ENCODE measurements around the gene SCARF2. TPM values are rescaled to one million over a fixed set of nuclear protein-coding genes. Genes with fewer than 3 reads are reported as not detected.
"Not testable (repeated sequence)": the region's sequence is repeated elsewhere in the genome, so short reads cannot be mapped to it uniquely, and the experiment has no call there.

SCARF2 gene
- total RNA-seq, 4 donors from 2014 or later: 28.4 to 72.0 (median 53.1) TPM

GRCh38 chr22:20378110-20378509, 59.5 kb downstream of the SCARF2 start:
- Histone ChIP-seq H3K4me1 (no peaks in the 10 kb centered on the region), H3K27me3 (peaks cover 0 to 5% of the 10 kb centered on the region in 2 donors), H3K27ac (no peak overlapping the region), H3K4me3 (no peak overlapping the region), H3K36me3 (no peaks in the 10 kb centered on the region), H3K9me3 (no peaks in the 10 kb centered on the region)
- WGBS, 2 donors: 80 to 83% methylated on average over 4 of the region's 4 CpGs
- TF ChIP-seq EP300 (IDR thresholded peaks at IDR 0.05) (no peak), POLR2A (IDR thresholded peaks at IDR 0.05) (no peak), CTCF (IDR thresholded peaks at IDR 0.05) (no peak)
- DNase-seq (ENCODE audit: low spot score in 2 of 2): no peak

- not testable (repeated sequence) for H3K36me3 ChIP-seq; H3K4me3 ChIP-seq; H3K27me3 ChIP-seq; H3K9me3 ChIP-seq; H3K4me1 ChIP-seq; H3K27ac ChIP-seq; DNase-seq (ENCODE audit: low spot score in 2 of 2)
- 93 to 96% methylated on average over 11 of the region's 11 CpGs for WGBS, 2 donors
Observed at GRCh38 chr22:20376983-20377382, 60.6 kb downstream of the SCARF2 start.

GRCh38 chr22:20376281-20376680, 61.3 kb downstream of the SCARF2 start:
- WGBS, 2 donors: 89 to 94% methylated on average over 8 of the region's 8 CpGs
- DNase-seq (ENCODE audit: low spot score in 2 of 2); H3K9me3 ChIP-seq: not testable (repeated sequence)

More at GRCh38 chr22:20376281-20376680, 61.3 kb downstream of the SCARF2 start:
- not testable (repeated sequence) for H3K27ac ChIP-seq, H3K4me3 ChIP-seq, H3K4me1 ChIP-seq, H3K27me3 ChIP-seq, H3K36me3 ChIP-seq

Small RNA genes within 50 kb of the gene (small RNA-seq; reads per million reads assigned to genes)
- gene RF00019 (not detected), gene RN7SL812P (not detected), gene RNU6-225P (not detected), gene RNY1P9 (not detected)

Other genes starting within 250 kb of the SCARF2 start
- 1 to 10 TPM; 2.5 to 6.9 (median 3.6) TPM for gene RTN4R, start 169.5 kb downstream of the SCARF2 start, total RNA-seq
- gene DGCR6L, start 117.8 kb downstream of the SCARF2 start, total RNA-seq: 10 to 100 TPM; 57.6 to 87.9 (median 66.8) TPM
- gene ZNF74, start 43.7 kb downstream of the SCARF2 start, total RNA-seq: 10 to 100 TPM in 2 of 4 donors, 1 to 10 TPM in 2; 8.7 to 13.5 (median 10.2) TPM
- 10 to 100 TPM; 31.6 to 50.4 (median 41.4) TPM for gene KLHL22, start 58.0 kb upstream of the SCARF2 start, total RNA-seq
- 100 to 1,000 TPM in 2 of 4 donors, 10 to 100 TPM in 2; 49.2 to 147 (median 102) TPM for gene MED15, start 69.8 kb upstream of the SCARF2 start, total RNA-seq

Measured in tibial nerve (tissue), 4 donors.